ENCODE measurements around the gene GABPB2.

GABPB2 gene

GRCh38 chr1:151056149-151056548, 14.4 kb upstream of the GABPB2 start:
- no peak for TF ChIP-seq POLR2A (IDR thresholded peaks at IDR 0.05; ENCODE audit: extremely low read depth, insufficient read length)
- TF ChIP-seq CTCF (IDR thresholded peaks at IDR 0.05; ENCODE audit: low read depth, low read length): no peak
- TF ChIP-seq MYC (IDR thresholded peaks at IDR 0.05; ENCODE audit: low read depth, low read length): no peak
- TF ChIP-seq MAX (IDR thresholded peaks at IDR 0.05; ENCODE audit: low read depth, low read length): no peak
- peak; percentile 36 for DNase-seq (ENCODE audit: low read depth)

GRCh38 chr1:151058692-151059091, 11.9 kb upstream of the GABPB2 start:
- TF ChIP-seq CTCF (IDR thresholded peaks at IDR 0.05; ENCODE audit: low read depth, low read length): no peak
- TF ChIP-seq MYC (IDR thresholded peaks at IDR 0.05; ENCODE audit: low read depth, low read length): no peak
- no peak for TF ChIP-seq MAX (IDR thresholded peaks at IDR 0.05; ENCODE audit: low read depth, low read length)
- TF ChIP-seq POLR2A (IDR thresholded peaks at IDR 0.05; ENCODE audit: extremely low read depth, insufficient read length): no peak
- peak; percentile 38 for DNase-seq (ENCODE audit: low read depth)
- H3K4me3 ChIP-seq (ENCODE audit: low read depth, low read length): peak overlapping the region; percentile 99

More at GRCh38 chr1:151056149-151056548, 14.4 kb upstream of the GABPB2 start:
- peak overlapping the region; percentile 49 for H3K4me3 ChIP-seq (ENCODE audit: low read depth, low read length)

- DNase-seq (ENCODE audit: low read depth): peak; percentile 96
- H3K4me3 ChIP-seq (ENCODE audit: low read depth, low read length): peak within 1 kb of the TSS; percentile 99
- TF ChIP-seq MYC (IDR thresholded peaks at IDR 0.05; ENCODE audit: low read depth, low read length) (peak; percentile 79), POLR2A (IDR thresholded peaks at IDR 0.05; ENCODE audit: extremely low read depth, insufficient read length) (peak; percentile 87), CTCF (IDR thresholded peaks at IDR 0.05; ENCODE audit: low read depth, low read length) (peak; percentile 63), MAX (IDR thresholded peaks at IDR 0.05; ENCODE audit: low read depth, low read length) (peak; percentile 48)
Observed at GRCh38 chr1:151059109-151060006, 11.2 kb upstream of the GABPB2 start, which contains the start of gene CDC42SE1. TSS of gene CDC42SE1 (minus strand) at chr1:151059622. CDS start at chr1:151055730, 3,892 bp downstream.

GRCh38 chr1:151060007-151060656, 10.4 kb upstream of the GABPB2 start, which contains the start of gene MLLT11:
TSS of gene MLLT11 (plus strand) at chr1:151060397. CDS start at chr1:151067225, 6,828 bp downstream.
- peak; percentile 85 for DNase-seq (ENCODE audit: low read depth)
- TF ChIP-seq POLR2A (IDR thresholded peaks at IDR 0.05; ENCODE audit: extremely low read depth, insufficient read length) (peak; percentile 17), CTCF (IDR thresholded peaks at IDR 0.05; ENCODE audit: low read depth, low read length) (peak; percentile 9), MYC (IDR thresholded peaks at IDR 0.05; ENCODE audit: low read depth, low read length) (0 out of 2 replicates have a peak, but pooled peaks have one; percentile 12), MAX (IDR thresholded peaks at IDR 0.05; ENCODE audit: low read depth, low read length) (no peak)
- peak within 1 kb of the TSS; percentile 99 for H3K4me3 ChIP-seq (ENCODE audit: low read depth, low read length)

GRCh38 chr1:151060657-151061421, 9.7 kb upstream of the GABPB2 start:
- peak overlapping the region; percentile 99 for H3K4me3 ChIP-seq (ENCODE audit: low read depth, low read length)
- DNase-seq (ENCODE audit: low read depth): peak; percentile 56
- TF ChIP-seq CTCF (IDR thresholded peaks at IDR 0.05; ENCODE audit: low read depth, low read length) (no peak), MYC (IDR thresholded peaks at IDR 0.05; ENCODE audit: low read depth, low read length) (no peak), MAX (IDR thresholded peaks at IDR 0.05; ENCODE audit: low read depth, low read length) (no peak), POLR2A (IDR thresholded peaks at IDR 0.05; ENCODE audit: extremely low read depth, insufficient read length) (no peak)

Measured in NB4 (cell line).